Spleen (tissue), 11 donors: ENCODE data around the gene ANKRD16. TPM values are rescaled to one million over a fixed set of nuclear protein-coding genes. Genes with fewer than 3 reads are reported as not detected.
"Not testable (repeated sequence)": the region's sequence is repeated elsewhere in the genome, so short reads cannot be mapped to it uniquely, and the experiment has no call there.

Source experiments
- DNase-seq: peaks from one replicate; pipeline ENCODE4 v3.0.0-alpha.2; 2020
- H3K27ac ChIP-seq, 8 donors: fragments of 200-600 bp; sonication (generic) in 7 of 8; 1 replicate in 4 of 8; 2 replicates in 4 of 8; pipeline versions ENCODE4 v1.5.0 to v1.8.0; 2016 to 2021; ENCODE audit warnings: inconsistent platforms in 4 of 8, mild to moderate bottlenecking in 4 of 8, moderate library complexity in 1 of 8
- H3K27me3 ChIP-seq, 7 donors: fragments of 200-600 bp; sonication (generic) in 6 of 7; replicated peaks in 1 of 7; 1 replicate in 4 of 7; 2 replicates in 3 of 7; pipeline versions ENCODE4 v1.5.0 to v1.8.0; 2016 to 2021; ENCODE audit warnings: inconsistent platforms in 3 of 7, mild to moderate bottlenecking in 1 of 7
- H3K36me3 ChIP-seq, 6 donors: fragments of 200-600 bp; sonication (generic) in 5 of 6; 1 replicate in 4 of 6; 2 replicates in 2 of 6; pipeline versions ENCODE4 v1.5.0 to v1.8.0; 2016 to 2021; ENCODE audit warnings: inconsistent platforms in 2 of 6
- H3K4me1 ChIP-seq, 6 donors: fragments of 200-600 bp; sonication (generic) in 5 of 6; 1 replicate in 3 of 6; 2 replicates in 3 of 6; pipeline versions ENCODE4 v1.5.0 to v1.8.0; 2016 to 2021; ENCODE audit warnings: inconsistent platforms in 3 of 6
- H3K4me3 ChIP-seq, 8 donors: fragments of 200-600 bp; sonication (generic) in 7 of 8; 1 replicate in 4 of 8; 2 replicates in 4 of 8; pipeline versions ENCODE4 v1.5.0 to v1.8.0; 2016 to 2021; ENCODE audit warnings: inconsistent platforms in 4 of 8, mild to moderate bottlenecking in 4 of 8, moderate library complexity in 2 of 8
- H3K9me3 ChIP-seq, 8 donors: fragments of 200-600 bp; sonication (generic) in 7 of 8; 1 replicate in 4 of 8; 2 replicates in 4 of 8; pipeline versions ENCODE4 v1.5.0 to v1.8.0; 2016 to 2021; ENCODE audit warnings: inconsistent platforms in 4 of 8
- CTCF ChIP-seq, 11 experiments: fragments of 200-600 bp in 7 of 11; fragments of 450-650 bp in 4 of 11; sonication (generic) in 4 of 11; IDR thresholded peaks in 8 of 11; conservative IDR thresholded peaks in 3 of 11; 1 replicate in 7 of 11; 2 replicates in 4 of 11; pipeline versions ENCODE4 v1.4.0 to v1.8.0; 2016 to 2021; ENCODE audit warnings: antibody characterized with exemption in 11 of 11, inconsistent platforms in 4 of 11, mild to moderate bottlenecking in 1 of 11
- POLR2A ChIP-seq, 3 donors: fragments of 450-650 bp; IDR thresholded peaks; one replicate each; pipeline ENCODE4 v1.5.1; 2017; ENCODE audit warnings: antibody characterized with exemption in 3 of 3, mild to moderate bottlenecking in 1 of 3
- POLR2AphosphoS5 ChIP-seq, 3 donors: sonication (generic); formaldehyde crosslinking; IDR thresholded peaks; one replicate each; pipeline ENCODE4 v1.5.1; 2017; ENCODE audit warnings: antibody characterized with exemption in 3 of 3
- whole genome bisulfite sequencing, 5 donors: extraction: QIAGEN DNeasy Blood & Tissue Kit in 3 of 5; methylation state at CpG; one replicate each; pipeline versions ENCODE4 v1.1.5 to v1.1.7; 2013 to 2018; 5-methylcytosine and 5-hydroxymethylcytosine counted together
- intact Hi-C: fragments of 100-400 bp; cut with DNase I; formaldehyde crosslinking; loops from one replicate; pipeline ENCODE4 v1.15.0; 2023; ENCODE audit warnings: low total_unique reads
- polyA plus RNA-seq, 3 donors: library from polyadenylated mRNA; stranded (reverse); fragments of 200-250 nt; gene quantifications; one replicate each; pipeline ENCODE4 v1.2.1, GENCODE V29; 2013
- total RNA-seq, 7 donors: library from RNA; depleted of rRNA in 3 of 7; stranded (reverse); fragments of >200 nt in 3 of 7; fragmentation: NEBNext Ultra II Directional in 4 of 7; extraction: Animal tissue kit (Norgen Biotek cat#: 25700) in 4 of 7; gene quantifications; one replicate each; pipeline versions ENCODE4 v1.1.0 to v1.2.1, GENCODE V29; 2016 to 2021
- donor health status: healthy with polysubstance abuse.
- donor health status: DM: no; HTN: no; CAD: no; lungs with moderate emphysema.
- donor health status: DM: no; HTN: no; CAD: no.
- donor health status: Bipolar disorder and iron deficiency.
- donor health status: healthy.
- donor health status: DM: no; HTN: no; CAD: no.
- donor health status: DM: yes; HTN: yes; CAD: no.

Gene ANKRD16
- total and polyA plus RNA-seq, 10 donors = 2.7 to 10.5 (median 6.3) TPM

- Histone ChIP-seq H3K4me3 (peak overlapping the region in 4 of 8 donors; percentile 5 to 60 (median 8)), H3K4me1 (peaks cover 3 to 74% (median 39%) of the 10 kb centered on the region in 6 donors), H3K36me3 (no peaks in the 10 kb centered on the region), H3K9me3 (no peaks in the 10 kb centered on the region), H3K27ac (peak overlapping the region; percentile 27 to 93 (median 86)), H3K27me3 (no peaks in the 10 kb centered on the region)
- TF ChIP-seq POLR2AphosphoS5 (IDR thresholded peaks at IDR 0.05) (peak; percentile 88 to 91 (median 88)), POLR2A (IDR thresholded peaks at IDR 0.05) (peak in 1 of 3 donors; percentile 46), CTCF (IDR thresholded peaks at IDR 0.05 in 8 of 11, conservative IDR thresholded peaks at IDR 0.05 in 3 of 11) (no peak)
- DNase-seq = peak; percentile 94
- WGBS, 5 donors = 29 to 46% (median 41%) methylated on average over 33 to 40 of the region's 40 CpGs
- intact Hi-C loops = no loop called here
These were observed 49.1 kb downstream of the ANKRD16 start for GRCh38 chr10:5840314-5841307.

- H3K27ac ChIP-seq, H3K36me3 ChIP-seq, DNase-seq, H3K9me3 ChIP-seq, H3K27me3 ChIP-seq, H3K4me3 ChIP-seq, intact Hi-C loops: not testable (repeated sequence)
- peaks cover 0 to 29% (median 12%) of the 10 kb centered on the region in 6 donors for H3K4me1 ChIP-seq
- 87 to 97% (median 94%) methylated on average over 2 of the region's 2 CpGs for WGBS, 5 donors
These were observed 53.5 kb downstream of the ANKRD16 start for GRCh38 chr10:5836181-5836580.

GRCh38 chr10:5835446-5836095 is 54.1 kb downstream of the ANKRD16 start:
- Histone ChIP-seq H3K36me3 (no peaks in the 10 kb centered on the region), H3K4me3 (no peak overlapping the region), H3K27ac (no peak overlapping the region), H3K9me3 (no peaks in the 10 kb centered on the region), H3K27me3 (no peaks in the 10 kb centered on the region), H3K4me1 (peaks cover 0 to 29% (median 12%) of the 10 kb centered on the region in 6 donors)
- 93 to 97% (median 94%) methylated on average over 14 to 15 of the region's 15 CpGs for WGBS, 5 donors
- intact Hi-C loops = no loop called here
- no peak for TF ChIP-seq POLR2A (IDR thresholded peaks at IDR 0.05)
- no peak for TF ChIP-seq CTCF (IDR thresholded peaks at IDR 0.05 in 8 of 11, conservative IDR thresholded peaks at IDR 0.05 in 3 of 11)
- TF ChIP-seq POLR2AphosphoS5 (IDR thresholded peaks at IDR 0.05) = no peak
- DNase-seq = no peak

GRCh38 chr10:5833814-5834213 is 55.9 kb downstream of the ANKRD16 start:
- H3K4me3 ChIP-seq = no peak overlapping the region
- WGBS, 5 donors = 47 to 72% (median 61%) methylated on average over 6 of the region's 6 CpGs
- DNase-seq = peak; percentile 22
- H3K9me3 ChIP-seq = no peaks in the 10 kb centered on the region
- H3K36me3 ChIP-seq = no peaks in the 10 kb centered on the region
- intact Hi-C loops = no loop called here
- no peak overlapping the region for H3K27ac ChIP-seq
- H3K27me3 ChIP-seq = no peaks in the 10 kb centered on the region
- peaks cover 0 to 16% (median 0%) of the 10 kb centered on the region in 6 donors for H3K4me1 ChIP-seq
- no peak for TF ChIP-seq CTCF (IDR thresholded peaks at IDR 0.05 in 8 of 11, conservative IDR thresholded peaks at IDR 0.05 in 3 of 11)
- no peak for TF ChIP-seq POLR2A (IDR thresholded peaks at IDR 0.05)
- no peak for TF ChIP-seq POLR2AphosphoS5 (IDR thresholded peaks at IDR 0.05)
